Omental fat pad (tissue), 4 donors: ENCODE data around the gene ECE1. TPM values are rescaled to one million over a fixed set of nuclear protein-coding genes. Genes with fewer than 3 reads are reported as not detected.

Source experiments
- ATAC-seq: fragments of 150-250 bp; one replicate; pipeline ENCODE4 v1.9.1; 2016; ENCODE audit warnings: mild to moderate bottlenecking, moderate library complexity; ENCODE audit not compliant: low FRiP score
- DNase-seq: peaks from one replicate; pipeline ENCODE4 v3.0.0-alpha.2; 2019; ENCODE audit warnings: low spot score
- total RNA-seq, 4 donors: library from RNA; depleted of rRNA; stranded (reverse); fragments of >200 nt; gene quantifications; one replicate each; pipeline ENCODE4 v1.1.0, GENCODE V29; 2016
- TF ChIP-seq, protein P1 (sequence below), 3 donors: fragments of 450-650 bp; IDR thresholded peaks; one replicate each; pipeline ENCODE4 v1.5.1; 2016 to 2017; ENCODE audit warnings: antibody characterized with exemption in 3 of 3, mild to moderate bottlenecking in 3 of 3, moderate library complexity in 2 of 3

Gene ECE1
- total RNA-seq, 4 donors from 2014 or later: 43.5 to 158 (median 114) TPM

GRCh38 chr1:21318714-21319159 is 28.5 kb upstream of the ECE1 start:
- TF ChIP-seq, protein P1, sequence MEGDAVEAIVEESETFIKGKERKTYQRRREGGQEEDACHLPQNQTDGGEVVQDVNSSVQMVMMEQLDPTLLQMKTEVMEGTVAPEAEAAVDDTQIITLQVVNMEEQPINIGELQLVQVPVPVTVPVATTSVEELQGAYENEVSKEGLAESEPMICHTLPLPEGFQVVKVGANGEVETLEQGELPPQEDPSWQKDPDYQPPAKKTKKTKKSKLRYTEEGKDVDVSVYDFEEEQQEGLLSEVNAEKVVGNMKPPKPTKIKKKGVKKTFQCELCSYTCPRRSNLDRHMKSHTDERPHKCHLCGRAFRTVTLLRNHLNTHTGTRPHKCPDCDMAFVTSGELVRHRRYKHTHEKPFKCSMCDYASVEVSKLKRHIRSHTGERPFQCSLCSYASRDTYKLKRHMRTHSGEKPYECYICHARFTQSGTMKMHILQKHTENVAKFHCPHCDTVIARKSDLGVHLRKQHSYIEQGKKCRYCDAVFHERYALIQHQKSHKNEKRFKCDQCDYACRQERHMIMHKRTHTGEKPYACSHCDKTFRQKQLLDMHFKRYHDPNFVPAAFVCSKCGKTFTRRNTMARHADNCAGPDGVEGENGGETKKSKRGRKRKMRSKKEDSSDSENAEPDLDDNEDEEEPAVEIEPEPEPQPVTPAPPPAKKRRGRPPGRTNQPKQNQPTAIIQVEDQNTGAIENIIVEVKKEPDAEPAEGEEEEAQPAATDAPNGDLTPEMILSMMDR (IDR thresholded peaks at IDR 0.05): no peak
- ATAC-seq (peak; percentile 30), DNase-seq (peak; percentile 68)

- TF ChIP-seq, protein P1 (IDR thresholded peaks at IDR 0.05): no peak
- no peak for DNase-seq
- ATAC-seq: no peak
Observed at GRCh38 chr1:21318057-21318713, 27.9 kb upstream of the ECE1 start.

- TF ChIP-seq, protein P1 (IDR thresholded peaks at IDR 0.05): no peak
- ATAC-seq: no peak
- DNase-seq: no peak
Observed at GRCh38 chr1:21317690-21318043, 27.4 kb upstream of the ECE1 start.

- TF ChIP-seq, protein P1 (IDR thresholded peaks at IDR 0.05): no peak
- no peak for DNase-seq
- peak; percentile 35 for ATAC-seq
Observed at GRCh38 chr1:21317035-21317689, 26.9 kb upstream of the ECE1 start.

DNA sequence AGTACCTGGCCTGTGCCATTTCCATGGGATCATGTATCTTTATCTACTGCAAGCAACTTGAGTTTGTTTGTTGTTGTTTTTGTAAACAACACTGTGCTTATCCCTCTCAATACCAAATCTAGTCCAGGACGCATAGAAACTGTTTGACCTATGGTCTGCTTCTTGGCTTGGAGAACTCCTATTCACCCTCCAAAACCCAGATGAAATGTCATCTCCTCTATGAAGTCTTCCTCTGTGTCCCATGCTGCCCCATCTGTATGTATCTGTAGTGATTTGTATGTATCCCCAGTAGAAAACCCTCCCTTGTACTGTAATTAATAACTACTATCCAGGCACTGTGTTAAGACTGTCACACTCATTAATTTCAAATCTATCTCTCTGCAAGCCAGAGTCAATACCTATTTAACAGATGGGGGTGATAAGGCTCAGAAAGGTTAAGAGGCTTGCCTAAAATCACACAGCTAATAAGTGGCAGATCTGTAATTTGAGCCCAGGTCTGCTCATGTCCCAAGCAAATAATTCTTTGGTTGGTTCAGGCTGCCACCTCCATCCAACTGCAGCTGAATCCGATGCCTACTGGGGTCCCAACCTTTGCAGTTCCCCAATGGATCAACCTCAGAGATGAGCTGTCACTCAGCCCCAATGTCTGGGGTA is 24.6 kb upstream of the ECE1 start:
- TF ChIP-seq, protein P1 (IDR thresholded peaks at IDR 0.05): no peak
- ATAC-seq (no peak), DNase-seq (no peak)

DNA sequence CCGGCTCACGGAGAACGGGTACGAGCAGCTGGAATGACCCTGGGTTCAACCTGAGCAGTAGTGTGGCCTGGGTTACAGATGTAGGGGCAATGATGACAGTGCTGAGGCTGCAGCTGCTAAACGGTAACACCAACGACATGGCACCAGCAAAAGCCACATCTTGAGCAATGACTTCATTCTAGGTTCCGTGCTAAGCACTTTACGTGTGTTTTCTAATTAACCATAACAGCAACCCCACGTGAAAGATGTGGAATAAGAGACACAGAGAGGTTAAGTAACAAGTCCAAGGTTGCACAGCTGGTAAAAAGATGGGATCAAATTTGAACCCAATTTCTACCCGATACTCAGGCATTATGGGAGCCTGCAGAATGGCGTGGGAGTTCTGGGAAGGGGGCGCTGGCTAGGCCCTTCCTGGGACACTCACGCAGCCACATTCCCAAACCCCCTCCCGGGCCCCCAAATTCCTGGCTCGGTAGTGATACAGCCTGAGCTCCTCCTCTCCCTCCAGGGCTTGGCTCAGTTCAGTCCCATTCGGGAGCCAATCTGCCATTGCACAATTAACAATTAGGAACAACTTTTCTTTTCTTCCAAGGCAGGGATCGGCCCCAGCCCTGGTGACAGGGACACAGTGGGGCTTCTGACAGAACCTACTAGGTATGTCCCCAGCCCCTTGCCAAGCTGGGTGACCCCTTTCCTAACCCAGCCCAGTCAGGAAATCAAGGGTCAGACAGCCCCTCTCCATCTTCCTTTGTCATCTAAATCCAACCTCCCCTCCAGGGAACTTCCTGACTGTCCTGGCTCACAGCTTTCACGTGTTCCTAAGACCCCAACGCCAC is 23.8 kb upstream of the ECE1 start:
- TF ChIP-seq, protein P1 (IDR thresholded peaks at IDR 0.05): no peak
- ATAC-seq: no peak
- DNase-seq: no peak
